H9 (cell line): ENCODE results near the gene INPP5A. TPM values are rescaled to one million over a fixed set of nuclear protein-coding genes. Genes with fewer than 3 reads are reported as not detected.

Experiments
- DNase-seq: peaks from one replicate; pipeline ENCODE4 v3.0.0-alpha.2; 2017
- H2AFZ ChIP-seq: one replicate; pipeline ENCODE4 v1.6.1; 2013; ENCODE audit warnings: mild to moderate bottlenecking, low read length, control low read depth, moderate library complexity
- H2AK5ac ChIP-seq: 2 replicates; pipeline ENCODE4 v1.6.1; 2013; ENCODE audit warnings: low read length, control low read depth, mixed read lengths; ENCODE audit not compliant: insufficient read length
- H2BK120ac ChIP-seq: one replicate; pipeline ENCODE4 v1.6.1; 2013; ENCODE audit warnings: low read depth, mild to moderate bottlenecking, low read length, control low read depth, inconsistent platforms; ENCODE audit not compliant: poor library complexity, severe bottlenecking
- H2BK12ac ChIP-seq: 2 replicates; pipeline ENCODE4 v1.6.1; 2013; ENCODE audit warnings: low read length, control low read depth, mixed read lengths, low read depth; ENCODE audit not compliant: insufficient read length
- H2BK15ac ChIP-seq: 2 replicates; pipeline ENCODE4 v1.6.1; 2013; ENCODE audit warnings: low read depth, low read length, control low read depth
- H2BK20ac ChIP-seq: one replicate; pipeline ENCODE4 v1.6.1; 2013; ENCODE audit warnings: low read depth, mild to moderate bottlenecking, low read length, control low read depth, inconsistent platforms; ENCODE audit not compliant: poor library complexity, severe bottlenecking
- H2BK5ac ChIP-seq: 2 replicates; pipeline ENCODE4 v1.6.1; 2013; ENCODE audit warnings: low read length, control low read depth, mixed read lengths; ENCODE audit not compliant: insufficient read length
- H3K14ac ChIP-seq: 2 replicates; pipeline ENCODE4 v1.6.1; 2013; ENCODE audit warnings: low read length, control low read depth; ENCODE audit not compliant: insufficient read depth
- H3K18ac ChIP-seq: 2 replicates; pipeline ENCODE4 v1.6.1; 2013; ENCODE audit warnings: low read depth, mild to moderate bottlenecking, mixed read lengths, low read length, control low read depth; ENCODE audit not compliant: insufficient read length
- H3K23ac ChIP-seq: 2 replicates; pipeline ENCODE4 v1.6.1; 2013; ENCODE audit warnings: low read length, control low read depth, mixed read lengths, low read depth; ENCODE audit not compliant: insufficient read length
- H3K23me2 ChIP-seq: 2 replicates; pipeline ENCODE4 v1.6.1; 2013; ENCODE audit warnings: low read depth, mild to moderate bottlenecking, mixed read lengths, low read length, control low read depth; ENCODE audit not compliant: insufficient read length, poor library complexity, severe bottlenecking
- H3K27ac ChIP-seq: 2 replicates; pipeline ENCODE4 v1.5.1; 2013; ENCODE audit warnings: low read length, control low read depth, mixed read lengths, low read depth; ENCODE audit not compliant: insufficient read length
- H3K27me3 ChIP-seq: 2 replicates; pipeline ENCODE4 v1.6.1; 2013; ENCODE audit warnings: low read length, control low read depth, inconsistent platforms; ENCODE audit not compliant: insufficient read depth
- H3K4ac ChIP-seq: 2 replicates; pipeline ENCODE4 v1.6.1; 2013; ENCODE audit warnings: low read depth, mild to moderate bottlenecking, control low read depth, inconsistent platforms, low read length, moderate library complexity
- H3K4me1 ChIP-seq: 2 replicates; pipeline ENCODE4 v1.6.1; 2013; ENCODE audit warnings: low read length, control low read depth, inconsistent platforms; ENCODE audit not compliant: insufficient read depth
- H3K4me2 ChIP-seq: 2 replicates; pipeline ENCODE4 v1.6.1; 2013; ENCODE audit warnings: low read length, control low read depth, mixed read lengths; ENCODE audit not compliant: insufficient read length, insufficient read depth
- H3K56ac ChIP-seq: 2 replicates; pipeline ENCODE4 v1.6.1; 2013; ENCODE audit warnings: low read depth, mild to moderate bottlenecking, mixed read lengths, low read length, control low read depth; ENCODE audit not compliant: insufficient read length
- H3K79me1 ChIP-seq: 2 replicates; pipeline ENCODE4 v1.6.1; 2013; ENCODE audit warnings: low read depth, mild to moderate bottlenecking, moderate library complexity, low read length, control low read depth, inconsistent platforms; ENCODE audit not compliant: insufficient read depth, poor library complexity, severe bottlenecking
- H3K79me2 ChIP-seq: 2 replicates; pipeline ENCODE4 v1.6.1; 2013; ENCODE audit warnings: low read length, control low read depth, inconsistent platforms; ENCODE audit not compliant: insufficient read depth
- H3K9ac ChIP-seq: 2 replicates; pipeline ENCODE4 v1.6.1; 2013; ENCODE audit warnings: low read length, control low read depth, mixed read lengths; ENCODE audit not compliant: insufficient read length; ENCODE audit errors: extremely low read depth
- H3K9me3 ChIP-seq: one replicate; pipeline ENCODE4 v1.6.1; 2013; ENCODE audit warnings: low read depth, low read length, inconsistent platforms; ENCODE audit not compliant: control insufficient read depth
- H3T11ph ChIP-seq: one replicate; pipeline ENCODE4 v1.6.1; 2013; ENCODE audit warnings: mild to moderate bottlenecking, low read length, control low read depth, inconsistent platforms
- H4K20me1 ChIP-seq: one replicate; pipeline ENCODE4 v1.6.1; 2013; ENCODE audit not compliant: control insufficient read depth, insufficient read length, insufficient read depth
- H4K5ac ChIP-seq: 2 replicates; pipeline ENCODE4 v1.6.1; 2013; ENCODE audit warnings: low read depth, mild to moderate bottlenecking, mixed read lengths, low read length, control low read depth; ENCODE audit not compliant: insufficient read length
- H4K8ac ChIP-seq: replicated peaks from 2 replicates; pipeline ENCODE4 v1.6.1; 2013; ENCODE audit warnings: low read length, control low read depth, mixed read lengths, low read depth; ENCODE audit not compliant: insufficient read length
- H4K91ac ChIP-seq: 2 replicates; pipeline ENCODE4 v1.6.1; 2013; ENCODE audit warnings: low read depth, mild to moderate bottlenecking, moderate library complexity, mixed read lengths, low read length, control low read depth; ENCODE audit not compliant: insufficient read length
- H3K27ac Mint-ChIP-seq, 3 experiments: 2 replicates in 2 of 3; 3 replicates in 1 of 3; pipeline ENCODE4 v1.8.0; 2020 to 2021; ENCODE audit warnings: mixed read lengths in 3 of 3, mild to moderate bottlenecking in 1 of 3, moderate library complexity in 1 of 3
- H3K27me3 Mint-ChIP-seq: 2 replicates; pipeline ENCODE4 v1.8.0; 2021; ENCODE audit warnings: low read depth, mild to moderate bottlenecking, moderate library complexity, mixed read lengths
- H3K36me3 Mint-ChIP-seq, 3 experiments: 2 replicates in 2 of 3; 3 replicates in 1 of 3; pipeline ENCODE4 v1.8.0; 2020 to 2021; ENCODE audit warnings: low read depth in 3 of 3, mixed read lengths in 3 of 3; ENCODE audit not compliant: insufficient read depth in 1 of 3
- H3K4me1 Mint-ChIP-seq, 2 experiments: 2 replicates each; pipeline ENCODE4 v1.8.0; 2020; ENCODE audit warnings: mixed read lengths in 2 of 2
- H3K4me3 Mint-ChIP-seq, 2 experiments: 2 replicates in 1 of 2; 3 replicates in 1 of 2; pipeline ENCODE4 v1.8.0; 2020 to 2021; ENCODE audit warnings: mild to moderate bottlenecking in 2 of 2, mixed read lengths in 2 of 2, moderate library complexity in 1 of 2
- H3K9me3 Mint-ChIP-seq, 2 experiments: 2 replicates in 1 of 2; 3 replicates in 1 of 2; pipeline ENCODE4 v1.8.0; 2020; ENCODE audit warnings: mild to moderate bottlenecking in 2 of 2, mixed read lengths in 2 of 2, moderate library complexity in 1 of 2
- WGBS: extraction: QIAGEN DNeasy Blood & Tissue Kit; methylation state at CpG from one replicate; pipeline ENCODE4 v1.1.7; 2013; ENCODE audit warnings: missing lambda C conversion rate, low lambda C conversion rate, mixed read lengths; ENCODE audit not compliant: insufficient read length; ENCODE audit errors: extremely low coverage; 5-methylcytosine and 5-hydroxymethylcytosine counted together
- total RNA-seq: library from RNA; stranded (reverse); gene quantifications from 2 replicates; pipeline ENCODE4 v1.2.1, GENCODE V29; 2021
- TF ChIP-seq, protein P1 (sequence below): fragments of 200-600 bp; sonication (generic); conservative IDR thresholded peaks from 3 replicates; pipeline ENCODE4 v1.8.0; 2021; ENCODE audit warnings: antibody characterized with exemption, mild to moderate bottlenecking

The INPP5A gene
- total RNA-seq, 1 experiment from 2014 or later = 17.7 TPM

DNA sequence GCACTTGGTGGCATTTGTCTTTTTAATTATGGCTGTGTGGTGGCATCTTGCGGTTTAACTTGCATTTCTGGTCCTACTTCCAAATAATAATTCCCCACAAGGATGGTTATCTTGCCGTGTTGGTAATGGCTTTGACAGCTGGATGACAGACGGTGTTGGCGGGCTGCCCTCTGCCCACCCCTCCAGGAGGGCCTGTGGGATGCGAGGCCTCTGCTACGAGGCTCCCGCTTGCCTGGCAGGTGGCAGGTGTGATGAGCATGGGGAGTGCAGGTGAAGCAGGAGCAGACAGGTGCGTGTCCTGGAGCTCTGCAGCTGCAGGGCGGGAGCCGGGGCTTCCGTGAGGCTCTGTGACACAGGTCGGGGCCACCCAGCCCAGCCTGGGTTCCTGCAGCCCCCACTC is 11.8 kb downstream of the INPP5A start:
- Histone ChIP-seq H3K4ac (no peak overlapping the region), H4K91ac (no peak overlapping the region), H2BK120ac (no peak overlapping the region), H2BK5ac (no peak overlapping the region), H3K79me2 (peaks cover 2% of the 10 kb centered on the region; the same call in 1 of the 2 replicates), H2AFZ (no peak overlapping the region), H3K4me1 (no peaks in the 10 kb centered on the region), H3K23me2 (no peaks in the 10 kb centered on the region), H2BK20ac (no peak overlapping the region), H4K20me1 (no peaks in the 10 kb centered on the region), H3K56ac (no peak overlapping the region), H2BK15ac (no peak overlapping the region), H3K23ac (no peak overlapping the region), H3K27ac (no peak overlapping the region), H3K18ac (no peak overlapping the region), H3K14ac (no peak overlapping the region; the same call in 1 of the 2 replicates), H3T11ph (no peak overlapping the region), H4K5ac (no peak overlapping the region), H4K8ac (no peak overlapping the region), H3K9me3 (no peaks in the 10 kb centered on the region), H3K9ac (no peak overlapping the region), H3K79me1 (no peaks in the 10 kb centered on the region), H2AK5ac (no peak overlapping the region), H2BK12ac (no peak overlapping the region), H3K27me3 (no peaks in the 10 kb centered on the region), H3K4me2 (no peak overlapping the region)
- Mint-ChIP-seq H3K4me1 (peaks cover 6 to 13% of the 10 kb centered on the region in 2 experiments; a peak in 2 of 4 replicates), H3K36me3 (no peaks in the 10 kb centered on the region), H3K27ac (no peak overlapping the region), H3K4me3 (no peak overlapping the region), H3K9me3 (no peaks in the 10 kb centered on the region), H3K27me3 (no peaks in the 10 kb centered on the region; the same call in none of the 2 replicates)
- TF ChIP-seq, protein P1, sequence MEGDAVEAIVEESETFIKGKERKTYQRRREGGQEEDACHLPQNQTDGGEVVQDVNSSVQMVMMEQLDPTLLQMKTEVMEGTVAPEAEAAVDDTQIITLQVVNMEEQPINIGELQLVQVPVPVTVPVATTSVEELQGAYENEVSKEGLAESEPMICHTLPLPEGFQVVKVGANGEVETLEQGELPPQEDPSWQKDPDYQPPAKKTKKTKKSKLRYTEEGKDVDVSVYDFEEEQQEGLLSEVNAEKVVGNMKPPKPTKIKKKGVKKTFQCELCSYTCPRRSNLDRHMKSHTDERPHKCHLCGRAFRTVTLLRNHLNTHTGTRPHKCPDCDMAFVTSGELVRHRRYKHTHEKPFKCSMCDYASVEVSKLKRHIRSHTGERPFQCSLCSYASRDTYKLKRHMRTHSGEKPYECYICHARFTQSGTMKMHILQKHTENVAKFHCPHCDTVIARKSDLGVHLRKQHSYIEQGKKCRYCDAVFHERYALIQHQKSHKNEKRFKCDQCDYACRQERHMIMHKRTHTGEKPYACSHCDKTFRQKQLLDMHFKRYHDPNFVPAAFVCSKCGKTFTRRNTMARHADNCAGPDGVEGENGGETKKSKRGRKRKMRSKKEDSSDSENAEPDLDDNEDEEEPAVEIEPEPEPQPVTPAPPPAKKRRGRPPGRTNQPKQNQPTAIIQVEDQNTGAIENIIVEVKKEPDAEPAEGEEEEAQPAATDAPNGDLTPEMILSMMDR = no peak
- no CpG with 5 or more reads among the region's 12 CpGs for WGBS
- DNase-seq = no peak
